DOHH2 (cell line): ENCODE results near the gene PARD6A.

Source experiments
- H3F3A ChIP-seq: fragments of 200-600 bp; sonication (generic), shearing (Covaris generic); 2 replicates; pipeline ENCODE4 v1.6.0; 2016; ENCODE audit warnings: antibody characterized with exemption, mild to moderate bottlenecking; ENCODE audit not compliant: control insufficient read depth, insufficient read depth
- H3K27ac ChIP-seq: fragments of 200-600 bp; sonication (generic); 2 replicates; pipeline ENCODE4 v1.5.1; 2014; ENCODE audit warnings: low read depth, mild to moderate bottlenecking, low read length, moderate library complexity
- H3K27me3 ChIP-seq: fragments of 200-600 bp; sonication (generic); 2 replicates; pipeline ENCODE4 v1.6.1; 2014; ENCODE audit warnings: mild to moderate bottlenecking, low read length, mixed read lengths; ENCODE audit not compliant: control insufficient read depth
- H3K36me3 ChIP-seq: fragments of 200-600 bp; sonication (generic); 2 replicates; pipeline ENCODE4 v1.6.1; 2014; ENCODE audit warnings: mild to moderate bottlenecking, low read length, moderate library complexity, mixed read lengths; ENCODE audit not compliant: control insufficient read depth
- H3K4me1 ChIP-seq: fragments of 200-600 bp; sonication (generic); 2 replicates; pipeline ENCODE4 v1.6.1; 2014; ENCODE audit warnings: mild to moderate bottlenecking, low read length, mixed read lengths; ENCODE audit not compliant: control insufficient read depth
- H3K4me2 ChIP-seq: fragments of 200-600 bp; sonication (generic); 2 replicates; pipeline ENCODE4 v1.6.0; 2014; ENCODE audit warnings: mild to moderate bottlenecking, low read length, moderate library complexity
- H3K4me3 ChIP-seq: fragments of 200-600 bp; sonication (generic); 2 replicates; pipeline ENCODE4 v1.5.1; 2014; ENCODE audit warnings: mild to moderate bottlenecking, low read length, mixed read lengths
- H3K79me2 ChIP-seq: fragments of 200-600 bp; sonication (generic); 2 replicates; pipeline ENCODE4 v1.6.1; 2014; ENCODE audit warnings: mild to moderate bottlenecking, low read length, mixed read lengths; ENCODE audit not compliant: control insufficient read depth
- H3K9me2 ChIP-seq: fragments of 200-600 bp; sonication (generic); replicated peaks from 2 replicates; pipeline ENCODE4 v1.6.1; 2014; ENCODE audit warnings: mild to moderate bottlenecking, low read length, mixed read lengths; ENCODE audit not compliant: control insufficient read depth
- H3K9me3 ChIP-seq: fragments of 200-600 bp; sonication (generic); 2 replicates; pipeline ENCODE4 v1.6.1; 2014; ENCODE audit warnings: antibody characterized with exemption, low read length, mixed read lengths; ENCODE audit not compliant: control insufficient read depth, insufficient read depth
- H4K20me1 ChIP-seq: fragments of 200-600 bp; sonication (generic); 2 replicates; pipeline ENCODE4 v1.6.0; 2014; ENCODE audit warnings: low read depth, mild to moderate bottlenecking, antibody characterized with exemption, low read length, moderate library complexity; ENCODE audit not compliant: control insufficient read depth, insufficient read depth
- EZH2phosphoT487 ChIP-seq: fragments of 200-600 bp; sonication (generic); IDR thresholded peaks from 2 replicates; pipeline ENCODE4 v1.6.1; 2017; ENCODE audit warnings: borderline replicate concordance, mild to moderate bottlenecking, antibody characterized with exemption, low read length, moderate library complexity, mixed read lengths
- TF ChIP-seq, protein P1 (sequence below): fragments of 200-600 bp; sonication (generic); IDR thresholded peaks from one replicate; pipeline ENCODE4 v1.5.1; 2014; ENCODE audit warnings: antibody characterized with exemption, mild to moderate bottlenecking, low read depth, low read length; ENCODE audit not compliant: poor library complexity, severe bottlenecking

Gene PARD6A

GRCh38 chr16:67653128-67653788, 7.5 kb upstream of the PARD6A start:
- Histone ChIP-seq H4K20me1 (no peaks in the 10 kb centered on the region), H3K27me3 (no peaks in the 10 kb centered on the region), H3K79me2 (peaks cover 5% of the 10 kb centered on the region), H3K9me2 (no peaks in the 10 kb centered on the region), H3K27ac (no peak overlapping the region), H3K9me3 (no peaks in the 10 kb centered on the region), H3K4me2 (no peak overlapping the region), H3K4me3 (no peak overlapping the region), H3K4me1 (peaks cover 1% of the 10 kb centered on the region), H3K36me3 (peaks cover 78% of the 10 kb centered on the region), H3F3A (peaks cover 3% of the 10 kb centered on the region; the same call in 1 of the 2 replicates)
- no peak for TF ChIP-seq EZH2phosphoT487
- TF ChIP-seq, protein P1, sequence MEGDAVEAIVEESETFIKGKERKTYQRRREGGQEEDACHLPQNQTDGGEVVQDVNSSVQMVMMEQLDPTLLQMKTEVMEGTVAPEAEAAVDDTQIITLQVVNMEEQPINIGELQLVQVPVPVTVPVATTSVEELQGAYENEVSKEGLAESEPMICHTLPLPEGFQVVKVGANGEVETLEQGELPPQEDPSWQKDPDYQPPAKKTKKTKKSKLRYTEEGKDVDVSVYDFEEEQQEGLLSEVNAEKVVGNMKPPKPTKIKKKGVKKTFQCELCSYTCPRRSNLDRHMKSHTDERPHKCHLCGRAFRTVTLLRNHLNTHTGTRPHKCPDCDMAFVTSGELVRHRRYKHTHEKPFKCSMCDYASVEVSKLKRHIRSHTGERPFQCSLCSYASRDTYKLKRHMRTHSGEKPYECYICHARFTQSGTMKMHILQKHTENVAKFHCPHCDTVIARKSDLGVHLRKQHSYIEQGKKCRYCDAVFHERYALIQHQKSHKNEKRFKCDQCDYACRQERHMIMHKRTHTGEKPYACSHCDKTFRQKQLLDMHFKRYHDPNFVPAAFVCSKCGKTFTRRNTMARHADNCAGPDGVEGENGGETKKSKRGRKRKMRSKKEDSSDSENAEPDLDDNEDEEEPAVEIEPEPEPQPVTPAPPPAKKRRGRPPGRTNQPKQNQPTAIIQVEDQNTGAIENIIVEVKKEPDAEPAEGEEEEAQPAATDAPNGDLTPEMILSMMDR = no peak

DNA sequence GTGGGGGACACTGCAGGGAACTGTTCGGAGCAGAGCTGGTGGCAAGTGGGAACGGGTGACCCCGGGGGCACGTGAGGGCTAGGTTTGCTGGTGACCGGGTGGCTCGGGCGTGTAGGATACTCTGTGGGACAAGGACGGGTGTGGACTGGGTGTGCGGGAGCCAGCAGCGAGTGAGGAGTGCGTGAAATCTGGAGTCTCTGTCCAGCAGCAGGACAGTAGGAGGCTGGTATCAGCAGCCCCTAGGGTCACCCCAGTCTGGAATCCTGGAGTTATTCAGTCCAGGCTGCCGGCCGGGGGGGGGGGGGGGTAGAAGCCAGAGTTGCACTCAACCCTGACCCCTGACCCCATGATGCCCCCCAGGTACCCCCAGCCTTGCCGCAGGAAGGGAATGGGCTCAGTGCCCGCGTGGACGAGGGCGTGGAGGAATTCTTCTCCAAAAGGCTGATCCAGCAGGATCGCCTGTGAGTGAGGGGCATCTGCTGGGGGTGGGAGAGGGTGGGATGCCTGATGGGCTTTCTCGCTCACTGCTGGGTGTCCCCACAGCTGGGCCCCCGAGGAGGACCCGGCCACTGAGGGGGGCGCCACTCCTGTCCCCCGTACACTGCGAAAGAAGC, 6.9 kb upstream of the PARD6A start:
- Histone ChIP-seq H4K20me1 (no peaks in the 10 kb centered on the region), H3K4me1 (peaks cover 7% of the 10 kb centered on the region)

GRCh38 chr16:67654403-67654911, 6.3 kb upstream of the PARD6A start:
- Histone ChIP-seq H3K27ac (no peak overlapping the region), H3K36me3 (peaks cover 79% of the 10 kb centered on the region), H3K27me3 (no peaks in the 10 kb centered on the region), H3K9me3 (no peaks in the 10 kb centered on the region), H4K20me1 (peaks cover 3% of the 10 kb centered on the region; the same call in 1 of the 2 replicates), H3F3A (peaks cover 3% of the 10 kb centered on the region; the same call in 1 of the 2 replicates), H3K79me2 (peaks cover 17% of the 10 kb centered on the region), H3K9me2 (no peaks in the 10 kb centered on the region), H3K4me2 (no peak overlapping the region), H3K4me1 (peaks cover 13% of the 10 kb centered on the region), H3K4me3 (no peak overlapping the region)
- TF ChIP-seq EZH2phosphoT487 = no peak
- TF ChIP-seq, protein P1 = no peak

More for the DNA sequence above, 6.9 kb upstream of the PARD6A start:
- H3F3A ChIP-seq = peaks cover 3% of the 10 kb centered on the region; the same call in 1 of the 2 replicates
- H3K27ac ChIP-seq = no peak overlapping the region
- no peak overlapping the region for H3K4me2 ChIP-seq
- no peaks in the 10 kb centered on the region for H3K9me3 ChIP-seq
- H3K79me2 ChIP-seq = peaks cover 11% of the 10 kb centered on the region
- H3K27me3 ChIP-seq = no peaks in the 10 kb centered on the region
- no peaks in the 10 kb centered on the region for H3K9me2 ChIP-seq
- TF ChIP-seq, protein P1 = no peak
- TF ChIP-seq EZH2phosphoT487 = no peak
- H3K4me3 ChIP-seq = no peak overlapping the region
- peaks cover 79% of the 10 kb centered on the region for H3K36me3 ChIP-seq
